Measurements from ENCODE around the gene SLC25A26.
A peak's percentile ranks its signal among the peaks of the same experiment; 100 is the strongest.
"Not testable (repeated sequence)": the region's sequence is repeated elsewhere in the genome, so short reads cannot be mapped to it uniquely, and the experiment has no call there.

SLC25A26 gene

GRCh38 chr3:66199089-66199473, 21.7 kb upstream of the SLC25A26 start:
- H3K4me1 ChIP-seq (ENCODE audit: control insufficient read depth, insufficient read depth, low read length), result no peaks in the 10 kb centered on the region
- H3K36me3 ChIP-seq (ENCODE audit: control insufficient read depth, insufficient read depth, low read length, severe bottlenecking), result no peaks in the 10 kb centered on the region
- H3K9me3 ChIP-seq (ENCODE audit: control insufficient read depth, low read length), result no peaks in the 10 kb centered on the region
- no peak overlapping the region for H3K4me3 ChIP-seq (ENCODE audit: low read length)
- DNase-seq (ENCODE audit: low read depth), result no peak
- no peak overlapping the region for H3K9ac ChIP-seq (ENCODE audit: low read length)
- no peaks in the 10 kb centered on the region for H3K27me3 ChIP-seq (replicated peaks; ENCODE audit: control insufficient read depth, insufficient read depth, low read length)

DNA sequence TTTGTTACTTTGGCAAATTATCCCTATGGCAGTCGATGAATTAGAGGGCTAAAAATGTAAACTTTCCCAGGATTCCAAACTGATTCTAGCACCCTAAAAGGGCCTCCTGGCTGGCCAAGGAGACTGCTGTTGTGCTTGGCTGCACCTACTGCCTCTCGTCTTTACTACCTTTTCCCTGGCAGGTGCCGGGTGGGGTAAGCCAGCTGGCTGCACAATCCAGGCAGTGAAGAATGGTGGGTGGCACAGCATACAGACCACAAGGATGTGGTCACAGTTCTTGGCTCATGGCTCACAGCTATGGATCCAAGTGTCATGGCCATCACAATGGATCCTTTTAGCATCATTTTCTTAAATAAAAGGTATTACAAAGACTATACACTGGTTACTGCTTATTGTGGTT, 20.7 kb upstream of the SLC25A26 start:
- H3K27me3 ChIP-seq (replicated peaks; ENCODE audit: control insufficient read depth, insufficient read depth, low read length), result peaks cover 4% of the 10 kb centered on the region
- no peak for DNase-seq (ENCODE audit: low read depth)
- H3K36me3 ChIP-seq (ENCODE audit: control insufficient read depth, insufficient read depth, low read length, severe bottlenecking), result no peaks in the 10 kb centered on the region
- H3K9ac ChIP-seq (ENCODE audit: low read length), result no peak overlapping the region
- no peaks in the 10 kb centered on the region for H3K9me3 ChIP-seq (ENCODE audit: control insufficient read depth, low read length)
- no peaks in the 10 kb centered on the region for H3K4me1 ChIP-seq (ENCODE audit: control insufficient read depth, insufficient read depth, low read length)
- no peak overlapping the region for H3K4me3 ChIP-seq (ENCODE audit: low read length)

GRCh38 chr3:66200786-66201185, 20.0 kb upstream of the SLC25A26 start:
- Histone ChIP-seq H3K9ac (ENCODE audit: low read length) (no peak overlapping the region), H3K4me3 (ENCODE audit: low read length) (no peak overlapping the region), H3K27me3 (replicated peaks; ENCODE audit: control insufficient read depth, insufficient read depth, low read length) (peaks cover 8% of the 10 kb centered on the region), H3K36me3 (ENCODE audit: control insufficient read depth, insufficient read depth, low read length, severe bottlenecking) (no peaks in the 10 kb centered on the region), H3K9me3 (ENCODE audit: control insufficient read depth, low read length) (no peaks in the 10 kb centered on the region), H3K4me1 (ENCODE audit: control insufficient read depth, insufficient read depth, low read length) (no peaks in the 10 kb centered on the region)
- no peak for DNase-seq (ENCODE audit: low read depth)

DNA sequence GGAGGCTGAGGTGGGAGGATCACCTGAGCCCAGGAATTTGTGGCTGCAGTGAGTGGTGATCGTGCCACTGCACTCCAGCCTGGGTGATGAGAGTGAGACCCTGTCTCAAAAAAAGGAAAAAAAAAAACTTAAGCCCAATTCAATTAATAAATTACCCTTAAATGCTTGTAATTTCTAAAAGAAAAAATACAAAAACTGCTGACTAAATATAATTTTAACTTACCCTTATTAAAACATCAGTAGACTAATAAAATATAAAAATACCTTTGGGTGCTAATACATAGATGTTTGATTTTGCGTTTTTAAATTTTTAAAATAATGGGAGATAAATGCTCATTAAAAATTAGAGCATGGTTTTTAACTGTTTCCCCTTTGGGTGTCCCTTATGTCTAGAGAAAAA, 17.5 kb upstream of the SLC25A26 start:
- Histone ChIP-seq H3K4me1 (ENCODE audit: control insufficient read depth, insufficient read depth, low read length) (peaks cover 14% of the 10 kb centered on the region), H3K36me3 (ENCODE audit: control insufficient read depth, insufficient read depth, low read length, severe bottlenecking) (no peaks in the 10 kb centered on the region), H3K9ac (ENCODE audit: low read length) (no peak overlapping the region), H3K9me3 (ENCODE audit: control insufficient read depth, low read length) (no peaks in the 10 kb centered on the region), H3K27me3 (replicated peaks; ENCODE audit: control insufficient read depth, insufficient read depth, low read length) (peaks cover 10% of the 10 kb centered on the region), H3K4me3 (ENCODE audit: low read length) (no peak overlapping the region)
- DNase-seq (ENCODE audit: low read depth), result no peak

DNA sequence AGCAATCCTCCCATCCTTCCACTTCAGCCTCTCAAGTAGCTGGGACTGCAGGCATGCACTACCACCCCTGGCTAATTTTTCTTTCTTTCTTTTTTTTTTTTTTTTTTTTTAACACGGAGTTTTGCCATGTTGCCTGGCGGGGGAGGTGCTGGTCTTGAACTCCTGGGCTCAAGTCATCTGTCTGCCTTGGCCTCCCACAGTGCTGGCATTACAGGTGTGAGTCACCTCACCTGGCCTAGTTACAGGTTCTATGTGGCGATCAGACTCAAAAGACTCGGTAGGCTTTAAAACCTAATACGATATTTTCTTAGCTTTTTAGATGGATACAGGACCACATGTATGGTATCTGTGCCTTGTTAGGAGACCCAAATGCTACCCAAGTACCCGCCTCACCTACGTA, 14.0 kb upstream of the SLC25A26 start:
- Histone ChIP-seq H3K9ac (ENCODE audit: low read length) (no peak overlapping the region), H3K36me3 (ENCODE audit: control insufficient read depth, insufficient read depth, low read length, severe bottlenecking) (no peaks in the 10 kb centered on the region), H3K9me3 (ENCODE audit: control insufficient read depth, low read length) (no peaks in the 10 kb centered on the region), H3K4me3 (ENCODE audit: low read length) (no peak overlapping the region), H3K27me3 (replicated peaks; ENCODE audit: control insufficient read depth, insufficient read depth, low read length) (peaks cover 10% of the 10 kb centered on the region), H3K4me1 (ENCODE audit: control insufficient read depth, insufficient read depth, low read length) (peaks cover 24% of the 10 kb centered on the region)
- no peak for DNase-seq (ENCODE audit: low read depth)

DNA sequence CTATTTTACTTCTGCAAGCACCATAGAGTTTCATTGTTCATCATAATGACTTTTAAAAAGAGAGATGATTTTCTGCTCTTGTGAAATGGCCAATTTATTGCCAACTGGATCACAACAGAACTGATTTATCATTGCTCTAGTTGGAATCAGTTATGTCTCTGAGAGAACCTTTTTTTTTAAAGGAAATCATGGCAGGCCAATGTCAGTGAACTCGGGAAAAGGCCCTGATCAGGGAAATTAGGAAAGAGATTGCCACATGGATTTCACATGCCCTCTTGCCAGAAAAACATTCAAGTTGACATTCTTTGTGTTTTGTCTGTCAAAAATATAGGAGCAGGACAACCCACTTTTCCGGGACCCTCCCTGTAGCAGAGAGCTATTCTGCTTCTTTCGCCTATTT, 12.6 kb upstream of the SLC25A26 start:
- Histone ChIP-seq H3K9me3 (ENCODE audit: control insufficient read depth, low read length) (no peaks in the 10 kb centered on the region), H3K4me1 (ENCODE audit: control insufficient read depth, insufficient read depth, low read length) (peaks cover 27% of the 10 kb centered on the region), H3K27me3 (replicated peaks; ENCODE audit: control insufficient read depth, insufficient read depth, low read length) (peaks cover 10% of the 10 kb centered on the region), H3K9ac (ENCODE audit: low read length) (peak overlapping the region; percentile 5), H3K36me3 (ENCODE audit: control insufficient read depth, insufficient read depth, low read length, severe bottlenecking) (no peaks in the 10 kb centered on the region), H3K4me3 (ENCODE audit: low read length) (no peak overlapping the region)
- DNase-seq (ENCODE audit: low read depth), result no peak

- no peak overlapping the region for H3K4me3 ChIP-seq (ENCODE audit: low read length)
- peaks cover 27% of the 10 kb centered on the region for H3K4me1 ChIP-seq (ENCODE audit: control insufficient read depth, insufficient read depth, low read length)
- DNase-seq (ENCODE audit: low read depth), result no peak
- H3K27me3 ChIP-seq (replicated peaks; ENCODE audit: control insufficient read depth, insufficient read depth, low read length), result peaks cover 2% of the 10 kb centered on the region
- H3K9me3 ChIP-seq (ENCODE audit: control insufficient read depth, low read length), result no peaks in the 10 kb centered on the region
- no peaks in the 10 kb centered on the region for H3K36me3 ChIP-seq (ENCODE audit: control insufficient read depth, insufficient read depth, low read length, severe bottlenecking)
- H3K9ac ChIP-seq (ENCODE audit: low read length), result peak overlapping the region; percentile 79
Measured at GRCh38 chr3:66210687-66211295, 10.0 kb upstream of the SLC25A26 start.

- Histone ChIP-seq H3K9me3 (ENCODE audit: control insufficient read depth, low read length) (no peaks in the 10 kb centered on the region), H3K27me3 (replicated peaks; ENCODE audit: control insufficient read depth, insufficient read depth, low read length) (no peaks in the 10 kb centered on the region), H3K4me3 (ENCODE audit: low read length) (peak overlapping the region; percentile 76), H3K9ac (ENCODE audit: low read length) (peak overlapping the region; percentile 79), H3K4me1 (ENCODE audit: control insufficient read depth, insufficient read depth, low read length) (peaks cover 26% of the 10 kb centered on the region), H3K36me3 (ENCODE audit: control insufficient read depth, insufficient read depth, low read length, severe bottlenecking) (no peaks in the 10 kb centered on the region)
- DNase-seq (ENCODE audit: low read depth), result no peak
Measured at GRCh38 chr3:66211779-66212178, 9.0 kb upstream of the SLC25A26 start.

DNA sequence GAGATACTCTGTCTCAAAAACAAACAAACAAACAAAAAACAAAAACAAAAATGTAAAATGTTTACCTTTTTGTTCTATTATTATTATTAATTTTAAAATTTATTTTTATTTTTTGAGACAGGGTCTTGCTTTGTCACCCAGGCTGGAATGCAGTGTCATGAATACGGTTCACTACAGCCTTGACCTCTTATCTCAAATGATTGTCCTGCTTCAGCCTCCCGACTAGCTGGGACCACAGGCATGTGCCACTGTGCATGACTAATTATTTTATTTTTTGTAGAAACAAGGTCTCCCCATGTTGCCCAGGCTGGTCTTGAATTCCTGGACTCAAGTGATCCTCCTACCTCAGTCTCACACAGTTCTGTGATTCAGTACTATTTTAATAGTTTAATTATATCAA, 5.7 kb upstream of the SLC25A26 start:
- Histone ChIP-seq H3K27me3 (replicated peaks; ENCODE audit: control insufficient read depth, insufficient read depth, low read length) (no peaks in the 10 kb centered on the region), H3K4me3 (ENCODE audit: low read length) (no peak overlapping the region), H3K36me3 (ENCODE audit: control insufficient read depth, insufficient read depth, low read length, severe bottlenecking) (no peaks in the 10 kb centered on the region), H3K9me3 (ENCODE audit: control insufficient read depth, low read length) (no peaks in the 10 kb centered on the region), H3K9ac (ENCODE audit: low read length) (no peak overlapping the region), H3K4me1 (ENCODE audit: control insufficient read depth, insufficient read depth, low read length) (peaks cover 13% of the 10 kb centered on the region)
- no peak for DNase-seq (ENCODE audit: low read depth)

DNA sequence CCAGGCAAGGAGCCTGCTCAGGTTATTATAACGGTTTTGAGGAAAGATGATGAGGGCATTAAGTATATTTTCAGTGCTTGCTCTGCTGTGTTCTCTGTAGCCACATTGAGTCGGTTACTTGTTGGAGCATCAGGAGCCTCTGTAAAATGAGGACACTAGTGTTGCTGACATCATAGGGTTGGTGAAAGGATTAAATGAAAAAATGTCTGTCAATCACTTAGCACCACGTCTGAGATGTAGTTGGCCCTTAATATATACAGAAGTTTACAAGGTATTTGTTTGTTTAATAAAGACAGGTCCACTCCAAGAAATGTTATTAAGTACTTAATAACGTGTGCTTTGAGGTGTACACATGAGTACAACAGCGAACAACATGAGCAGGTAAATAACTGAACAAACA, 735 bp upstream of the SLC25A26 start:
- peak overlapping the region; percentile 96 for H3K4me3 ChIP-seq (ENCODE audit: low read length)
- H3K4me1 ChIP-seq (ENCODE audit: control insufficient read depth, insufficient read depth, low read length), result peaks cover 7% of the 10 kb centered on the region
- H3K9me3 ChIP-seq (ENCODE audit: control insufficient read depth, low read length), result no peaks in the 10 kb centered on the region
- DNase-seq (ENCODE audit: low read depth), result peak; percentile 9
- H3K36me3 ChIP-seq (ENCODE audit: control insufficient read depth, insufficient read depth, low read length, severe bottlenecking), result peaks cover 5% of the 10 kb centered on the region
- H3K9ac ChIP-seq (ENCODE audit: low read length), result peak overlapping the region; percentile 87
- H3K27me3 ChIP-seq (replicated peaks; ENCODE audit: control insufficient read depth, insufficient read depth, low read length), result no peaks in the 10 kb centered on the region

DNA sequence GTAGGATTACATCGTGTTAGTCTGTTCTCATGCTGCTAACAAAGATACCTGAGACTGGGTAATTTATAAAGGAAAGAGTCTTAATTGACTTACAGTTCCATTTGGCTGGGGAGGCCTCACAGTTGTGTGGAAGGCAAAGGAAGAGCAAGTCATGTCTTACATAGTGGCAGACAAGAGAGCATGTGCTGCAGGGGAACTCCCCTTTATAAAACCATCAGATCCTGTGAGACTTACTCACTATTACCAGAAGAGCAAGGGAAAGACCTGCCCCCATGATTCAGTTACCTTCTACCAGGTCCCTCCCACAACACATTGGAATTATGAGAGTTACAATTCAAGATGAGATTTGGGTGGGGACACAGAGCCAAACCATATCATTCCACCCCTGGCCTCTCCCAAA, 3.4 kb downstream of the SLC25A26 start:
- Histone ChIP-seq H3K27me3 (replicated peaks; ENCODE audit: control insufficient read depth, insufficient read depth, low read length) (no peaks in the 10 kb centered on the region), H3K4me1 (ENCODE audit: control insufficient read depth, insufficient read depth, low read length) (peaks cover 13% of the 10 kb centered on the region), H3K9me3 (ENCODE audit: control insufficient read depth, low read length) (no peaks in the 10 kb centered on the region), H3K4me3 (ENCODE audit: low read length) (no peak overlapping the region), H3K36me3 (ENCODE audit: control insufficient read depth, insufficient read depth, low read length, severe bottlenecking) (peaks cover 5% of the 10 kb centered on the region), H3K9ac (ENCODE audit: low read length) (no peak overlapping the region)
- DNase-seq (ENCODE audit: low read depth), result no peak

DNA sequence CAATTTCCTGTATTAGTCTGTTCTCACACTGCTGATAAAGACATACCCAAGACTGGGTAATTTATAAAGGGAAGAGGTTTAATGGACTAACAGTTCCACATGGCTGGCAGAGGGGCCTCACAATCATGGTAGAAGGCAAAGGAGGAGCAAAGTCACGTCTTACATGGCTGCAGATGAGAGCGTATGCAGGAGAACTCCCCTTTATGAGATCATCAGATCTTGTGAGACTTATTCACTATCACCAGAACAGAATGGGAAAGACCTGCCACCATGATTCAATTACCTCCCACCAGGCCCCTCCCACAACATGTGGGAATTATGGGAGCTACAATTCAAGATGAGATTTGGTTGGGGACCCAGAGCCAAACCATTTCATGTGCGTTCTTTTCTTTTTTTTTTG, 5.3 kb downstream of the SLC25A26 start:
- not testable (repeated sequence) for H3K4me3 ChIP-seq (ENCODE audit: low read length)
- H3K4me1 ChIP-seq (ENCODE audit: control insufficient read depth, insufficient read depth, low read length), result peaks cover 20% of the 10 kb centered on the region

More for the DNA sequence above, 5.3 kb downstream of the SLC25A26 start:
- not testable (repeated sequence) for DNase-seq (ENCODE audit: low read depth); H3K36me3 ChIP-seq (ENCODE audit: control insufficient read depth, insufficient read depth, low read length, severe bottlenecking); H3K9ac ChIP-seq (ENCODE audit: low read length); H3K9me3 ChIP-seq (ENCODE audit: control insufficient read depth, low read length); H3K27me3 ChIP-seq (replicated peaks; ENCODE audit: control insufficient read depth, insufficient read depth, low read length)

Measured in adipocyte (in vitro differentiated cells).